Gastroesophageal sphincter (tissue), 3 donors: ENCODE results near the gene SH2B3.

Source experiments
- POLR2A ChIP-seq, 2 donors: fragments of 450-650 bp; IDR thresholded peaks; one replicate each; pipeline ENCODE4 v1.6.1; 2017; ENCODE audit warnings: antibody characterized with exemption in 2 of 2, mild to moderate bottlenecking in 2 of 2, moderate library complexity in 1 of 2
- TF ChIP-seq, protein P1 (sequence below), 4 experiments: fragments of 200-600 bp in 2 of 4; fragments of 450-650 bp in 2 of 4; sonication (generic) in 1 of 4; IDR thresholded peaks; one replicate each; pipeline ENCODE4 v1.5.1; 2017 to 2019; ENCODE audit warnings: antibody characterized with exemption in 4 of 4, mild to moderate bottlenecking in 2 of 4, moderate library complexity in 2 of 4

DNA sequence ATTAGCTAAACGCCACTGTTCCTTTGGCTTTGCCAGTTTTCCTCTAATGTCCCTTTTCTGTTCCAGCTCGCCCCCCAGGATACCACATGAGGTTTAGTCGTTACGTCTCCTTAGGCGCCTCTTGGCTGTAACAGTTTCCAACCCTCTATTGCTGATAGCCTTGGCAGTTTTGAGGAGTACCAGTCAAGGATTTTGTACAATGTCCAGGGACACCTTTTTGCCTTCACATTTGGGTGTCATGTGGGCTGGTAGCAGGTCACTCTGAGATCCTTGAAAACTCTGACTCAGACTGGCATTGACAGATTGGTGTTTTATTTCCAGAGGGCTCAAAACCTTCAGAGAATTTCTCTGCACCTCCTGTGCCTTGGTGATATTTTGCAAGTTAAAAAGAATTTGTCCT, 14.1 kb downstream of the SH2B3 start:
- TF ChIP-seq, protein P1, sequence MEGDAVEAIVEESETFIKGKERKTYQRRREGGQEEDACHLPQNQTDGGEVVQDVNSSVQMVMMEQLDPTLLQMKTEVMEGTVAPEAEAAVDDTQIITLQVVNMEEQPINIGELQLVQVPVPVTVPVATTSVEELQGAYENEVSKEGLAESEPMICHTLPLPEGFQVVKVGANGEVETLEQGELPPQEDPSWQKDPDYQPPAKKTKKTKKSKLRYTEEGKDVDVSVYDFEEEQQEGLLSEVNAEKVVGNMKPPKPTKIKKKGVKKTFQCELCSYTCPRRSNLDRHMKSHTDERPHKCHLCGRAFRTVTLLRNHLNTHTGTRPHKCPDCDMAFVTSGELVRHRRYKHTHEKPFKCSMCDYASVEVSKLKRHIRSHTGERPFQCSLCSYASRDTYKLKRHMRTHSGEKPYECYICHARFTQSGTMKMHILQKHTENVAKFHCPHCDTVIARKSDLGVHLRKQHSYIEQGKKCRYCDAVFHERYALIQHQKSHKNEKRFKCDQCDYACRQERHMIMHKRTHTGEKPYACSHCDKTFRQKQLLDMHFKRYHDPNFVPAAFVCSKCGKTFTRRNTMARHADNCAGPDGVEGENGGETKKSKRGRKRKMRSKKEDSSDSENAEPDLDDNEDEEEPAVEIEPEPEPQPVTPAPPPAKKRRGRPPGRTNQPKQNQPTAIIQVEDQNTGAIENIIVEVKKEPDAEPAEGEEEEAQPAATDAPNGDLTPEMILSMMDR (IDR thresholded peaks at IDR 0.05): no peak
- no peak for TF ChIP-seq POLR2A (IDR thresholded peaks at IDR 0.05)
